Central memory CD8-positive, alpha-beta T cell (primary cell): ENCODE measurements around the gene KIAA1671.

Experiments used
- ATAC-seq: fragments of 150-1000 bp; cut with Tn5 transposase; replicated peaks from 2 replicates; pipeline ENCODE4 v1.10.0; 2022; ENCODE audit warnings: mild to moderate bottlenecking, moderate FRiP score, moderate number of reproducible peaks; ENCODE audit not compliant: poor library complexity, severe bottlenecking; ENCODE audit errors: extremely low read depth
- DNase-seq, 2 donors: peaks; one replicate each; pipeline ENCODE4 v3.0.0; 2021; ENCODE audit warnings: low spot score in 2 of 2
- H3K27ac Mint-ChIP-seq: one replicate; pipeline ENCODE4 v1.8.0; 2022; ENCODE audit warnings: low read depth, mild to moderate bottlenecking, moderate library complexity, mixed read lengths
- H3K27me3 Mint-ChIP-seq: one replicate; pipeline ENCODE4 v1.8.0; 2022; ENCODE audit warnings: mixed read lengths
- H3K36me3 Mint-ChIP-seq: one replicate; pipeline ENCODE4 v1.8.0; 2022; ENCODE audit warnings: mild to moderate bottlenecking, moderate library complexity, mixed read lengths; ENCODE audit not compliant: insufficient read depth
- H3K4me1 Mint-ChIP-seq: one replicate; pipeline ENCODE4 v1.8.0; 2022; ENCODE audit warnings: mixed read lengths
- H3K4me3 Mint-ChIP-seq: one replicate; pipeline ENCODE4 v1.8.0; 2022; ENCODE audit warnings: mild to moderate bottlenecking, moderate library complexity, mixed read lengths
- H3K9me3 Mint-ChIP-seq: one replicate; pipeline ENCODE4 v1.8.0; 2022; ENCODE audit warnings: mixed read lengths

The KIAA1671 gene

GRCh38 chr22:25013607-25014006 lies 61.1 kb downstream of the KIAA1671 start:
- no peak overlapping the region for H3K4me3 Mint-ChIP-seq
- ATAC-seq (no peak), DNase-seq (no peak)
- H3K36me3 Mint-ChIP-seq = no peaks in the 10 kb centered on the region
- H3K27me3 Mint-ChIP-seq = no peaks in the 10 kb centered on the region
- H3K27ac Mint-ChIP-seq = no peak overlapping the region
- H3K4me1 Mint-ChIP-seq = no peaks in the 10 kb centered on the region
- H3K9me3 Mint-ChIP-seq = no peaks in the 10 kb centered on the region

- Mint-ChIP-seq H3K36me3 (no peaks in the 10 kb centered on the region), H3K9me3 (no peaks in the 10 kb centered on the region), H3K27me3 (peaks cover 11% of the 10 kb centered on the region), H3K4me3 (no peak overlapping the region), H3K27ac (no peak overlapping the region), H3K4me1 (no peaks in the 10 kb centered on the region)
- DNase-seq = no peak
- no peak for ATAC-seq
Observed at GRCh38 chr22:25014896-25015755, 62.6 kb downstream of the KIAA1671 start.

- Mint-ChIP-seq H3K36me3 (no peaks in the 10 kb centered on the region), H3K9me3 (no peaks in the 10 kb centered on the region), H3K4me1 (no peaks in the 10 kb centered on the region), H3K27me3 (peaks cover 21% of the 10 kb centered on the region), H3K4me3 (no peak overlapping the region), H3K27ac (no peak overlapping the region)
- no peak for ATAC-seq
- no peak for DNase-seq
Observed at GRCh38 chr22:25016311-25016710, 63.8 kb downstream of the KIAA1671 start.

- ATAC-seq (no peak), DNase-seq (no peak)
- Mint-ChIP-seq H3K27ac (no peak overlapping the region), H3K27me3 (peaks cover 30% of the 10 kb centered on the region), H3K9me3 (no peaks in the 10 kb centered on the region), H3K4me1 (no peaks in the 10 kb centered on the region), H3K4me3 (no peak overlapping the region), H3K36me3 (no peaks in the 10 kb centered on the region)
Observed at GRCh38 chr22:25018009-25018408, 65.5 kb downstream of the KIAA1671 start.

- Mint-ChIP-seq H3K4me1 (no peaks in the 10 kb centered on the region), H3K4me3 (no peak overlapping the region), H3K27ac (no peak overlapping the region), H3K36me3 (no peaks in the 10 kb centered on the region), H3K27me3 (peaks cover 30% of the 10 kb centered on the region), H3K9me3 (no peaks in the 10 kb centered on the region)
- no peak for ATAC-seq
- no peak for DNase-seq
Observed at GRCh38 chr22:25019427-25020184, 67.1 kb downstream of the KIAA1671 start.

GRCh38 chr22:25021409-25021808 lies 68.9 kb downstream of the KIAA1671 start:
- Mint-ChIP-seq H3K36me3 (no peaks in the 10 kb centered on the region), H3K4me1 (peaks cover 5% of the 10 kb centered on the region), H3K4me3 (no peak overlapping the region), H3K27me3 (peaks cover 30% of the 10 kb centered on the region), H3K9me3 (no peaks in the 10 kb centered on the region), H3K27ac (no peak overlapping the region)
- ATAC-seq (no peak), DNase-seq (no peak)

GRCh38 chr22:25021976-25022711 lies 69.6 kb downstream of the KIAA1671 start:
- Mint-ChIP-seq H3K27me3 (peaks cover 30% of the 10 kb centered on the region), H3K4me1 (peaks cover 5% of the 10 kb centered on the region), H3K4me3 (no peak overlapping the region), H3K27ac (no peak overlapping the region), H3K9me3 (no peaks in the 10 kb centered on the region), H3K36me3 (no peaks in the 10 kb centered on the region)
- DNase-seq (no peak), ATAC-seq (no peak)

- Mint-ChIP-seq H3K4me1 (peaks cover 5% of the 10 kb centered on the region), H3K27ac (no peak overlapping the region), H3K36me3 (no peaks in the 10 kb centered on the region), H3K4me3 (no peak overlapping the region), H3K9me3 (no peaks in the 10 kb centered on the region), H3K27me3 (peaks cover 30% of the 10 kb centered on the region)
- no peak for DNase-seq
- no peak for ATAC-seq
Observed at GRCh38 chr22:25023879-25024278, 71.4 kb downstream of the KIAA1671 start.

- DNase-seq = no peak
- Mint-ChIP-seq H3K4me3 (no peak overlapping the region), H3K4me1 (peaks cover 5% of the 10 kb centered on the region), H3K36me3 (no peaks in the 10 kb centered on the region), H3K27me3 (peaks cover 22% of the 10 kb centered on the region), H3K9me3 (no peaks in the 10 kb centered on the region), H3K27ac (no peak overlapping the region)
- no peak for ATAC-seq
Observed at GRCh38 chr22:25024895-25025294, 72.4 kb downstream of the KIAA1671 start.

GRCh38 chr22:25025491-25026400 lies 73.2 kb downstream of the KIAA1671 start:
- Mint-ChIP-seq H3K27ac (no peak overlapping the region), H3K4me1 (peaks cover 5% of the 10 kb centered on the region), H3K9me3 (no peaks in the 10 kb centered on the region), H3K27me3 (peaks cover 13% of the 10 kb centered on the region), H3K4me3 (no peak overlapping the region), H3K36me3 (peaks cover 2% of the 10 kb centered on the region)
- DNase-seq (no peak), ATAC-seq (no peak)

- ATAC-seq (no peak), DNase-seq (no peak)
- Mint-ChIP-seq H3K27ac (no peak overlapping the region), H3K4me3 (no peak overlapping the region), H3K4me1 (peaks cover 5% of the 10 kb centered on the region), H3K36me3 (peaks cover 2% of the 10 kb centered on the region), H3K27me3 (peaks cover 2% of the 10 kb centered on the region), H3K9me3 (no peaks in the 10 kb centered on the region)
Observed at GRCh38 chr22:25027043-25027906, 74.8 kb downstream of the KIAA1671 start.
